CD4-positive, alpha-beta T cell treated with Interleukin-12 subunit alpha and Interleukin-12 subunit beta, for 1 hour (primary cell): ENCODE data around the gene TBP.
"Not testable (repeated sequence)": the region's sequence is repeated elsewhere in the genome, so short reads cannot be mapped to it uniquely, and the experiment has no call there.

Source experiments
- DNase-seq: peaks from one replicate; pipeline ENCODE4 v3.0.0-alpha.2; 2020

The TBP gene

GRCh38 chr6:170554013-170554795 is at the start of gene TBP:
TBP (plus strand) TSS chr6:170554369; CDS start chr6:170557030, 2,661 bp downstream.
- peak; percentile 98 for DNase-seq

GRCh38 chr6:170504479-170504878 is 49.7 kb upstream of the TBP start:
- no peak for DNase-seq

GRCh38 chr6:170505306-170505705 is 48.9 kb upstream of the TBP start:
- DNase-seq: no peak

- DNase-seq: no peak
These were observed 47.7 kb upstream of the TBP start for GRCh38 chr6:170506446-170506845.

- DNase-seq: not testable (repeated sequence)
These were observed 46.4 kb upstream of the TBP start for GRCh38 chr6:170507728-170508127.

GRCh38 chr6:170508275-170508674 is 45.9 kb upstream of the TBP start:
- not testable (repeated sequence) for DNase-seq

GRCh38 chr6:170508892-170509722 is 45.1 kb upstream of the TBP start:
- not testable (repeated sequence) for DNase-seq

GRCh38 chr6:170509723-170510018 is 44.5 kb upstream of the TBP start:
- DNase-seq: no peak

GRCh38 chr6:170510631-170511030 is 43.5 kb upstream of the TBP start:
- no peak for DNase-seq

GRCh38 chr6:170512249-170512648 is 41.9 kb upstream of the TBP start:
- DNase-seq: no peak

- DNase-seq: no peak
These were observed 39.3 kb upstream of the TBP start for GRCh38 chr6:170514908-170515307.

GRCh38 chr6:170516783-170517616 is 37.2 kb upstream of the TBP start:
- DNase-seq: peak; percentile 55

- DNase-seq: no peak
These were observed 31.5 kb upstream of the TBP start for GRCh38 chr6:170522565-170523183.

GRCh38 chr6:170523256-170524171 is 30.7 kb upstream of the TBP start:
- DNase-seq: no peak

GRCh38 chr6:170524172-170524502 is 30.0 kb upstream of the TBP start:
- DNase-seq: no peak

- DNase-seq: no peak
These were observed 28.4 kb upstream of the TBP start for GRCh38 chr6:170525795-170526194.

- not testable (repeated sequence) for DNase-seq
These were observed 26.2 kb upstream of the TBP start for GRCh38 chr6:170527995-170528394.

- DNase-seq: peak; percentile 64
These were observed 24.2 kb upstream of the TBP start for GRCh38 chr6:170529839-170530469.

GRCh38 chr6:170532867-170533488 is 21.2 kb upstream of the TBP start:
- no peak for DNase-seq

GRCh38 chr6:170533792-170534191 is 20.4 kb upstream of the TBP start:
- no peak for DNase-seq

GRCh38 chr6:170535004-170535403 is 19.2 kb upstream of the TBP start:
- no peak for DNase-seq
